HG03066 (cell line): Measurements from ENCODE around the gene SRR.
"Not testable (repeated sequence)": the region's sequence is repeated elsewhere in the genome, so short reads cannot be mapped to it uniquely, and the experiment has no call there.

Experiments
- ATAC-seq: cut with Tn5 transposase; IDR thresholded peaks from one replicate; pipeline ENCODE4 v1.9.1; 2021; ENCODE audit warnings: low read depth; ENCODE audit not compliant: unreplicated experiment

Gene SRR

GRCh38 chr17:2303204-2304188 is at the start of gene SRR, which contains the start of gene SMG6:
TSS of gene SRR (plus strand) at chr17:2303950. CDS start at chr17:2315561, 11,611 bp downstream.
TSS of gene SMG6 (minus strand) at chr17:2303785. CDS start at chr17:2303720, 65 bp downstream.
- ATAC-seq, result peak; percentile 68

- not testable (repeated sequence) for ATAC-seq
Observed at GRCh38 chr17:2258830-2259229, 44.9 kb upstream of the SRR start.

GRCh38 chr17:2259769-2260536 is 43.8 kb upstream of the SRR start:
- ATAC-seq, result peak; percentile 68

- no peak for ATAC-seq
Observed at GRCh38 chr17:2262135-2262587, 41.6 kb upstream of the SRR start.

GRCh38 chr17:2263183-2264066 is 40.3 kb upstream of the SRR start:
- no peak for ATAC-seq

- ATAC-seq, result no peak
Observed at GRCh38 chr17:2264067-2264860, 39.5 kb upstream of the SRR start.

- ATAC-seq, result not testable (repeated sequence)
Observed at GRCh38 chr17:2265166-2265565, 38.6 kb upstream of the SRR start.

- peak; percentile 69 for ATAC-seq
Observed at GRCh38 chr17:2266045-2266864, 37.5 kb upstream of the SRR start.

GRCh38 chr17:2266865-2267228 is 36.9 kb upstream of the SRR start:
- no peak for ATAC-seq

GRCh38 chr17:2267354-2267753 is 36.4 kb upstream of the SRR start:
- ATAC-seq, result no peak

GRCh38 chr17:2271985-2272702 is 31.6 kb upstream of the SRR start:
- ATAC-seq, result no peak

- no peak for ATAC-seq
Observed at GRCh38 chr17:2274414-2274813, 29.3 kb upstream of the SRR start.

GRCh38 chr17:2275722-2276121 is 28.0 kb upstream of the SRR start:
- no peak for ATAC-seq

- no peak for ATAC-seq
Observed at GRCh38 chr17:2277429-2278170, 26.1 kb upstream of the SRR start.

GRCh38 chr17:2279707-2280106 is 24.0 kb upstream of the SRR start:
- ATAC-seq, result no peak

- no peak for ATAC-seq
Observed at GRCh38 chr17:2282297-2282873, 21.4 kb upstream of the SRR start.

GRCh38 chr17:2283302-2283701 is 20.4 kb upstream of the SRR start:
- ATAC-seq, result no peak
